ENCODE measurements around the gene PBRM1. TPM values are rescaled to one million over a fixed set of nuclear protein-coding genes. Genes with fewer than 3 reads are reported as not detected.

The PBRM1 gene
- total and polyA plus RNA-seq, 2 of the 8 experiments (the other 6 are each of a cell fraction or from before 2014, with no cell fraction given): 19.3 to 65.8 TPM

- ChIA-PET CTCF (ENCODE audit: partially characterized antibody) (no interaction called here), POLR2A (ENCODE audit: partially characterized antibody) (interaction anchor here (8.9 kb wide), 1 partner anchor 30 kb away, joined by 106 read pairs; the partner anchor contains the start of genes GNL3 and PBRM1)
- Histone ChIP-seq H3K4me3 (ENCODE audit: extremely low read depth in 1 of 4, insufficient read depth in 2 of 4, low read depth in 3 of 4, low read length in 4 of 4) (no peak overlapping the region), H3K4me1 (replicated peaks in 1 of 4; ENCODE audit: control insufficient read depth in 3 of 4, insufficient read depth in 4 of 4, low read length in 3 of 4) (no peaks in the 10 kb centered on the region), H3K23ac (ENCODE audit: insufficient read length) (no peak overlapping the region), H4K20me1 (replicated peaks in 1 of 2; ENCODE audit: control insufficient read depth in 1 of 2, insufficient read depth in 2 of 2, low read length in 2 of 2) (no peaks in the 10 kb centered on the region), H2BK120ac (replicated peaks; ENCODE audit: low read depth, low read length) (no peak overlapping the region), H2BK20ac (ENCODE audit: low read length) (no peak overlapping the region), H3K9me3 (ENCODE audit: insufficient read depth in 2 of 2, low read depth in 1 of 2, low read length in 1 of 2) (no peaks in the 10 kb centered on the region), H4K5ac (ENCODE audit: insufficient read length, low read depth, low read length) (no peak overlapping the region), H3K9ac (replicated peaks in 1 of 4; ENCODE audit: extremely low read depth in 1 of 4, low read depth in 3 of 4, low read length in 3 of 4) (no peak overlapping the region), H4K8ac (ENCODE audit: extremely low read depth, insufficient read depth, low read length) (no peak overlapping the region), H3K36me3 (ENCODE audit: control insufficient read depth in 2 of 4, insufficient read depth in 4 of 4, low read length in 3 of 4) (no peaks in the 10 kb centered on the region; a peak in 1 of 8 replicates), H2BK15ac (ENCODE audit: low read length) (no peak overlapping the region), H3K27ac (ENCODE audit: low read depth, low read length) (no peak overlapping the region), H3K23me2 (ENCODE audit: low read depth, low read length) (no peaks in the 10 kb centered on the region), H4K91ac (replicated peaks; ENCODE audit: insufficient read length, low read length) (no peak overlapping the region), H2BK5ac (ENCODE audit: low read depth, low read length) (no peak overlapping the region), H3K79me2 (ENCODE audit: control insufficient read depth in 1 of 2, insufficient read depth in 2 of 2, low read length in 2 of 2) (no peaks in the 10 kb centered on the region), H3K18ac (ENCODE audit: extremely low read depth, low read length) (no peak overlapping the region), H2AFZ (ENCODE audit: low read length) (no peak overlapping the region), H3K79me1 (ENCODE audit: low read depth, low read length) (no peaks in the 10 kb centered on the region), H2AK5ac (ENCODE audit: low read depth, low read length) (no peak overlapping the region), H3K56ac (replicated peaks; ENCODE audit: insufficient read length, low read depth, low read length) (no peak overlapping the region), H2BK12ac (ENCODE audit: low read depth, low read length) (no peak overlapping the region), H3K14ac (ENCODE audit: insufficient read length) (no peak overlapping the region), H3K27me3 (replicated peaks in 1 of 4; ENCODE audit: control insufficient read depth in 3 of 4, extremely low read depth in 1 of 4, insufficient read depth in 3 of 4, low read length in 3 of 4) (no peaks in the 10 kb centered on the region), H3K4me2 (ENCODE audit: insufficient read depth in 1 of 2, low read depth in 2 of 2, low read length in 2 of 2) (no peak overlapping the region), H3K4ac (replicated peaks; ENCODE audit: insufficient read length, low read depth, low read length) (no peak overlapping the region)
- no peak for DNase-seq (ENCODE audit: low read depth in 1 of 2, low spot score in 2 of 2)
- WGBS, 2 experiments (ENCODE audit: extremely low coverage in 1 of 2, insufficient coverage in 1 of 2, insufficient read length in 1 of 2, insufficient replicate concordance in 2 of 2, low coverage in 1 of 2, low lambda C conversion rate in 2 of 2, missing lambda C conversion rate in 1 of 2): 100% methylated on average over 1 of the region's 1 CpG; no CpG with 5 or more reads in 1 of the 2 experiments
- no peak for FAIRE-seq
- TF ChIP-seq TEAD4 (IDR thresholded peaks at IDR 0.05; ENCODE audit: low read depth, low read length): no peak
- TF ChIP-seq NRF1 (IDR thresholded peaks at IDR 0.05; ENCODE audit: low read depth, low read length): no peak
- no peak for TF ChIP-seq CHD2 (IDR thresholded peaks at IDR 0.05; ENCODE audit: low read length)
- no peak for TF ChIP-seq GTF2F1 (IDR thresholded peaks at IDR 0.05; ENCODE audit: borderline replicate concordance, low read depth, low read length)
- no peak for TF ChIP-seq TBP (IDR thresholded peaks at IDR 0.05; ENCODE audit: low read depth, low read length)
- TF ChIP-seq EP300 (IDR thresholded peaks at IDR 0.05; ENCODE audit: borderline replicate concordance in 1 of 2, low read depth in 2 of 2, low read length in 2 of 2): no peak
- no peak for TF ChIP-seq TAF1 (IDR thresholded peaks at IDR 0.05; ENCODE audit: low read depth, low read length)
Measured at GRCh38 chr3:52721730-52722008, 36.0 kb upstream of the PBRM1 start.

Measured in H1 (cell line).